Lower leg skin (tissue), 4 donors: Measurements from ENCODE around the gene NFASC. TPM values are rescaled to one million over a fixed set of nuclear protein-coding genes. Genes with fewer than 3 reads are reported as not detected.

Experiments used
- DNase-seq, 2 donors: peaks; one replicate each; pipeline ENCODE4 v3.0.0-alpha.2; 2019; ENCODE audit warnings: low spot score in 2 of 2
- H3K4me3 ChIP-seq: fragments of 200-600 bp; sonication (generic); 2 replicates; pipeline ENCODE4 v1.5.1; 2017; ENCODE audit warnings: mild to moderate bottlenecking, low read depth; ENCODE audit not compliant: poor library complexity, severe bottlenecking
- POLR2A ChIP-seq, 2 donors: fragments of 450-650 bp; IDR thresholded peaks; one replicate each; pipeline ENCODE4 v1.6.1; 2016 to 2017; ENCODE audit warnings: antibody characterized with exemption in 2 of 2, mild to moderate bottlenecking in 1 of 2, moderate library complexity in 1 of 2
- WGBS, 2 donors: methylation state at CpG; one replicate each; pipeline ENCODE4 v1.1.5; 2018; 5-methylcytosine and 5-hydroxymethylcytosine counted together
- intact Hi-C: fragments of 100-400 bp; cut with DNase I; formaldehyde crosslinking; loops from one replicate; pipeline ENCODE4 v1.15.0; 2023; ENCODE audit warnings: low total_unique reads
- total RNA-seq, 4 donors: library from RNA; depleted of rRNA; stranded (reverse); fragments of >200 nt; gene quantifications; one replicate each; pipeline ENCODE4 v1.1.0, GENCODE V29; 2016
- TF ChIP-seq, protein P1 (sequence below), 3 donors: fragments of 450-650 bp; IDR thresholded peaks; one replicate each; pipeline ENCODE4 v1.5.1; 2016; ENCODE audit warnings: antibody characterized with exemption in 3 of 3, mild to moderate bottlenecking in 3 of 3, moderate library complexity in 2 of 3

NFASC gene
- total RNA-seq, 4 donors from 2014 or later: 10.2 to 17.2 (median 14.2) TPM

DNA sequence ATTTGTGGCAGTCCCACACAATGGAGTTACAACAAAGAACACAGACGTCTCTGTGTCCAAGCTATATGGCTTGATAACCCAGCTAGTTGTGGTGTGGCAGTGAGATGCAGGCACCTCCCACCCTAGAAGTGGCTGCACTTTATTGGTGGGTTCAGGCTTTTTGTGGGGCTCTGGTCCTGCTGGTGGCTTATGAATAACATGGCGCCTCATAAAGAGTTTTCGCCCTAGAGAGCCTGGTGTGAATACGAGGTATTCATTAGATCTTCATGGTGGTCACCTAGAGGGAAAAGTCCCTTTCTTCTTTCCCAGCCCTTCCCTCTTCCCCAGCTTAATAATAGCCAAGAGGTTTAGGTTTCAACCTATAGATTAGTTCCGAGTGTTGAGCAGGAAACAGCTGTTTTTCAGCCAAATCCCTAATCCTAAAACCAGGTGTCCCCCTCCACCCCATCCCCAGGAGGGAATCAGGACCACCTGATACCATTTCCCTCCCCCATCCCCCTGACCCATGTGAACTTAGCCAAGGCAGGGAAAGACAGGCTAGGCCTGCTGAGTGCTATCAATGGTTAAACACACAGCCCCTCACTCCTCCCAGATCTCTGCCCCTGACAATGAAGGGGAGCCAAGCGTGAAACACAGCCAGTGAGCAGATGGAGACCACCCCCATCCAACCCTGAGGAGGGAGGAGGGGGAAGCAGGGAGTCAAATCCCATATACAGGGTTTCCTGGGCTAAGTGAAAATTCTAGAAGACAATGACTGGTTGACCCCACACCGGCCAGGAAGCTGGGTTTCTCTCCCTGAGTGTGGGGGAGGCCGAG is 58.2 kb downstream of the NFASC start:
- H3K4me3 ChIP-seq: no peak overlapping the region
- 63 to 73% methylated on average over 8 of the region's 8 CpGs for WGBS, 2 donors
- intact Hi-C loops: no loop called here
- TF ChIP-seq, protein P1, sequence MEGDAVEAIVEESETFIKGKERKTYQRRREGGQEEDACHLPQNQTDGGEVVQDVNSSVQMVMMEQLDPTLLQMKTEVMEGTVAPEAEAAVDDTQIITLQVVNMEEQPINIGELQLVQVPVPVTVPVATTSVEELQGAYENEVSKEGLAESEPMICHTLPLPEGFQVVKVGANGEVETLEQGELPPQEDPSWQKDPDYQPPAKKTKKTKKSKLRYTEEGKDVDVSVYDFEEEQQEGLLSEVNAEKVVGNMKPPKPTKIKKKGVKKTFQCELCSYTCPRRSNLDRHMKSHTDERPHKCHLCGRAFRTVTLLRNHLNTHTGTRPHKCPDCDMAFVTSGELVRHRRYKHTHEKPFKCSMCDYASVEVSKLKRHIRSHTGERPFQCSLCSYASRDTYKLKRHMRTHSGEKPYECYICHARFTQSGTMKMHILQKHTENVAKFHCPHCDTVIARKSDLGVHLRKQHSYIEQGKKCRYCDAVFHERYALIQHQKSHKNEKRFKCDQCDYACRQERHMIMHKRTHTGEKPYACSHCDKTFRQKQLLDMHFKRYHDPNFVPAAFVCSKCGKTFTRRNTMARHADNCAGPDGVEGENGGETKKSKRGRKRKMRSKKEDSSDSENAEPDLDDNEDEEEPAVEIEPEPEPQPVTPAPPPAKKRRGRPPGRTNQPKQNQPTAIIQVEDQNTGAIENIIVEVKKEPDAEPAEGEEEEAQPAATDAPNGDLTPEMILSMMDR (IDR thresholded peaks at IDR 0.05): no peak
- no peak for TF ChIP-seq POLR2A (IDR thresholded peaks at IDR 0.05)
- peak in 1 of 2 donors; percentile 64 for DNase-seq

DNA sequence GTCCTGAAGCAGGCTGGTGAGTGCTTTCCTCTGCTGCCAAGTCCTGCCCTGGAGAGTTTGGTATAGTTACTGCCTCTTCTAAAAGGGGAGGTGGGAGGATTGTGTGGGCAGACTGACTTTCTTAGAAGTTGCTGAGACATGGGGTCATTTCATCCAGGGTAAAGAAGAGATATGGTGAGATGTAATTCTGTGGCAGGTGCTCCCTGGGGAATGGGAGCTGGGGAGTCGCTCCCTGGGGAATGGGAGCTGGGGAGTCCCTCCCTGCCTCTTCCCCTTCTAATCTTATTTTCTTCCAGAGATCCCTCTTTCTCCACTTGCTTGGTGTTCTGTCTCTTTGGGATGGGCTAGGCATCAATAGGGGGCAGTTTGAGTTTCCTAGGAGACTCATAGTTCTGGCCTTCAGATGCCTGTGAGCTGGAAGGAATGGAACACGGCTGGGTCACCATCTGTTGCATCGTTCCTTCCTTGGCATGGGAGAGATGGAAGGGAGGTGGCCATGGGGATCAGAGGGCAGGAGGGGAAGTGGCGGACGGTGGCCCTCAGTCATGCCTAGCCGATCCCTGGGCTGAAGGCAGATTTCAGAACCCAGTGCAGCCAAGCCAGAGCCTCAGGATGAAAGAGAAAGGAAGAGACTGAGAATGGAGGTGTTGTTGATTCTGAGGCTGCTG is 59.0 kb downstream of the NFASC start:
- intact Hi-C loops: no loop called here
- DNase-seq: peak in 1 of 2 donors; percentile 53
- TF ChIP-seq POLR2A (IDR thresholded peaks at IDR 0.05): no peak
- TF ChIP-seq, protein P1 (IDR thresholded peaks at IDR 0.05): no peak
- H3K4me3 ChIP-seq: no peak overlapping the region
- WGBS, 2 donors: 78 to 80% methylated on average over 6 of the region's 6 CpGs

DNA sequence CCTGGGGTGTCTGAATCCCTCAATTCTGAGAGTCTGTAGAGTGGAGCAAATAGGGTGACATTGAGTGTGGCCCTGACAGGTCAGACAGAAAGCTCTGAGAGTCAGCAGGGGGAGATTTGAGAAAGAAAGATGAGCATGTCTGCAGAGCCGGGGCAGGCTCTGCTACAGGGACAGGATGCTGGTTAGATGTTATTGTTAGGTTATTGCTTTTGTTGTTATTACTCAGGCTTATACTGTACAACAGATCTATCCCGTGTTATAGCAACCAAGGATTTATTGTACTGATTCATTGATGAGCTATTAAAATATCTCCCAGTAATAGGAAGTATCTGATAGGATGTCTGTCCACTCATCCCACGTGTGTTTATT is 59.5 kb downstream of the NFASC start:
- no peak for TF ChIP-seq POLR2A (IDR thresholded peaks at IDR 0.05)
- TF ChIP-seq, protein P1 (IDR thresholded peaks at IDR 0.05): no peak
- intact Hi-C loops: no loop called here
- WGBS, 2 donors: 88 to 89% methylated on average over 3 of the region's 3 CpGs
- DNase-seq: peak in 1 of 2 donors; percentile 29
- no peak overlapping the region for H3K4me3 ChIP-seq

DNA sequence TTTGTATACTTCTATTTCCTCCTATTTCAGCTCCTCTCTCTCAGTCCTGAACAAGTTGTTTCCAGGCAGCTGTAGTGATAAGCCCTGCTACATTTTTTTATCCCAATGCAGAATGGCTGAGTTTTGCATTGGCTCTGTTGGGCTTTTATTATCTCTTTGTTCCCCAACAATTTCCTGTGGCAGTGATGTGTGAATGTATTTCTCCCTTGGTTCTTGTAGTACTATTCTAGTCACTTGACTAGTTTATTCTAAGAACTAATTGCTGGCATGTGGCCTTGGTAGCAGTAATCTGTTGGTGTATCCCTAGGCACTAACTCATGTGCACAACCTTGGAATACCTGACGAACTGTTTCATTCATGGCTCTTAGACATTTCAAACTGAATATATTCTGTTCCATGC is 60.7 kb downstream of the NFASC start:
- DNase-seq: no peak
- TF ChIP-seq, protein P1 (IDR thresholded peaks at IDR 0.05): no peak
- no peak for TF ChIP-seq POLR2A (IDR thresholded peaks at IDR 0.05)
- WGBS, 2 donors: 85 to 86% methylated on average over 1 of the region's 1 CpG
- intact Hi-C loops: no loop called here
- H3K4me3 ChIP-seq: no peak overlapping the region

DNA sequence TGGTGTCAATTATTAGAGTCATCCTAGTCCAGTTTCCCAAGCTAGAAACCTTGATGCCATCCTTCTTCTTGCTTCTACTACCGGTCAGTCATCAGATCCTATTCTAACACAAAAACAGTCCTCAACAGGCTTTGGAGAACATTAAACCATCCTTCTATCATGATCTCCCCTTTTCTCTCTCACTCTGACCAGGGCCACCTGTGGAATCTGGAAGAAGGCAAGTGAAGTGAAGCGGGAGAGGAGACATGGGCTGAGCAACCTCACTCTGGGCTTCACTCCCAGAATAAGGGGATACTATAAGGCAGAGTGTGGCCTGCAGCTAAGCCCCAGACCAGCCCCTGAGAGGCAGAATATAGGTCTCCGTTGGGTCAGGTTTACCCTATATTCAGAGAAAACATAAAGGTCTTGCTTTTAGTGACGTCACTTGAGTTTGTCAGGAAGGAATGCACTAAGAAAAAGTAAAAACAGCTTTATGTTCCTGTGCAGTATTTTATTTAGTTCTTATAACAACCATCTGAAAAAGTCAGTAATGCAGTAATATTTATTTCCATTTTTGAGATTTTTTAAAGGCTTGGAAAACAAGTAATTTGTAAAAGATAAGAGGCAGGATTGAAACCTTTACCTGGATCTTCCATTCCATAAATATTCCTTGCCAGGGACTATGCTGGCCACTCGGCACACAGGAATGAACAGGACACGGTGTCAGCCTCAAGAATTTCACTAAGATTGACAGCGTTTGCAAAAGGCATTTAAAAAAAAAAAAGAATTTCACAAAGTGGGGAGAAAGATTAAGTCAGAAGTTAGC is 61.3 kb downstream of the NFASC start:
- peak in 1 of 2 donors; percentile 31 for DNase-seq
- intact Hi-C loops: no loop called here
- no peak for TF ChIP-seq POLR2A (IDR thresholded peaks at IDR 0.05)
- TF ChIP-seq, protein P1 (IDR thresholded peaks at IDR 0.05): no peak
- 83 to 84% methylated on average over 7 of the region's 7 CpGs for WGBS, 2 donors
- no peak overlapping the region for H3K4me3 ChIP-seq
